Stimulated activated memory B cell treated with anti-CD40 and anti-IgM and Interleukin-4, amounts not matched to agents 10 μg/mL and 1 μg/mL and 100 μg/mL, for 72 hours (primary cell): ENCODE measurements around the gene TBL1XR1.
"Not testable (repeated sequence)": the region's sequence is repeated elsewhere in the genome, so short reads cannot be mapped to it uniquely, and the experiment has no call there.

Source experiments
- ATAC-seq: fragments of 150-1000 bp; cut with Tn5 transposase; 2 replicates; pipeline ENCODE4 v1.10.0; 2021
- H3K27ac Mint-ChIP-seq: one replicate; pipeline ENCODE4 v1.8.0; 2022; ENCODE audit warnings: mild to moderate bottlenecking, mixed read lengths
- H3K27me3 Mint-ChIP-seq: one replicate; pipeline ENCODE4 v1.8.0; 2022; ENCODE audit warnings: mixed read lengths
- H3K36me3 Mint-ChIP-seq: one replicate; pipeline ENCODE4 v1.8.0; 2022; ENCODE audit warnings: mixed read lengths
- H3K4me1 Mint-ChIP-seq: one replicate; pipeline ENCODE4 v1.8.0; 2022; ENCODE audit warnings: mixed read lengths
- H3K4me3 Mint-ChIP-seq: one replicate; pipeline ENCODE4 v1.8.0; 2022; ENCODE audit warnings: mild to moderate bottlenecking, moderate library complexity, mixed read lengths
- H3K9me3 Mint-ChIP-seq: one replicate; pipeline ENCODE4 v1.8.0; 2022; ENCODE audit warnings: mixed read lengths

The TBL1XR1 gene

GRCh38 chr3:177180506-177180905 is 16.8 kb downstream of the TBL1XR1 start:
- ATAC-seq, result no peak
- H3K27me3 Mint-ChIP-seq, result no peaks in the 10 kb centered on the region
- H3K4me3 Mint-ChIP-seq, result no peak overlapping the region
- H3K36me3 Mint-ChIP-seq, result peaks cover 35% of the 10 kb centered on the region
- H3K9me3 Mint-ChIP-seq, result peaks cover 3% of the 10 kb centered on the region
- peak overlapping the region; percentile 66 for H3K27ac Mint-ChIP-seq
- H3K4me1 Mint-ChIP-seq, result peaks cover 64% of the 10 kb centered on the region

GRCh38 chr3:177179281-177180067 is 17.8 kb downstream of the TBL1XR1 start:
- Mint-ChIP-seq H3K4me1 (peaks cover 60% of the 10 kb centered on the region), H3K4me3 (no peak overlapping the region), H3K9me3 (peaks cover 3% of the 10 kb centered on the region), H3K27me3 (no peaks in the 10 kb centered on the region), H3K36me3 (peaks cover 27% of the 10 kb centered on the region), H3K27ac (peak overlapping the region; percentile 66)
- no peak for ATAC-seq

GRCh38 chr3:177177749-177178221 is 19.5 kb downstream of the TBL1XR1 start:
- Mint-ChIP-seq H3K4me1 (peaks cover 69% of the 10 kb centered on the region), H3K27me3 (no peaks in the 10 kb centered on the region), H3K4me3 (no peak overlapping the region), H3K9me3 (peaks cover 3% of the 10 kb centered on the region), H3K36me3 (peaks cover 26% of the 10 kb centered on the region), H3K27ac (no peak overlapping the region)
- ATAC-seq, result no peak

- Mint-ChIP-seq H3K27ac (no peak overlapping the region), H3K4me1 (peaks cover 71% of the 10 kb centered on the region), H3K4me3 (no peak overlapping the region), H3K27me3 (no peaks in the 10 kb centered on the region), H3K36me3 (peaks cover 41% of the 10 kb centered on the region), H3K9me3 (peaks cover 3% of the 10 kb centered on the region)
- no peak for ATAC-seq
Measured at GRCh38 chr3:177174607-177175170, 22.6 kb downstream of the TBL1XR1 start.

GRCh38 chr3:177169936-177170722 is 27.2 kb downstream of the TBL1XR1 start:
- Mint-ChIP-seq H3K9me3 (peaks cover 3% of the 10 kb centered on the region), H3K27me3 (no peaks in the 10 kb centered on the region), H3K4me3 (no peak overlapping the region), H3K27ac (no peak overlapping the region), H3K4me1 (peaks cover 78% of the 10 kb centered on the region), H3K36me3 (peaks cover 54% of the 10 kb centered on the region)
- no peak for ATAC-seq

GRCh38 chr3:177168431-177168830 is 28.9 kb downstream of the TBL1XR1 start:
- Mint-ChIP-seq H3K27me3 (no peaks in the 10 kb centered on the region), H3K36me3 (peaks cover 70% of the 10 kb centered on the region), H3K4me1 (peaks cover 75% of the 10 kb centered on the region), H3K4me3 (no peak overlapping the region), H3K27ac (no peak overlapping the region), H3K9me3 (peaks cover 3% of the 10 kb centered on the region)
- no peak for ATAC-seq

GRCh38 chr3:177162742-177163141 is 34.5 kb downstream of the TBL1XR1 start:
- Mint-ChIP-seq H3K9me3 (peaks cover 3% of the 10 kb centered on the region), H3K27me3 (no peaks in the 10 kb centered on the region), H3K36me3 (peaks cover 64% of the 10 kb centered on the region), H3K27ac (no peak overlapping the region), H3K4me1 (peaks cover 58% of the 10 kb centered on the region), H3K4me3 (no peak overlapping the region)
- ATAC-seq, result no peak

GRCh38 chr3:177161603-177162002 is 35.7 kb downstream of the TBL1XR1 start:
- H3K4me3 Mint-ChIP-seq, ATAC-seq, H3K27me3 Mint-ChIP-seq, H3K9me3 Mint-ChIP-seq, H3K27ac Mint-ChIP-seq: not testable (repeated sequence)
- Mint-ChIP-seq H3K4me1 (peaks cover 54% of the 10 kb centered on the region), H3K36me3 (peaks cover 54% of the 10 kb centered on the region)

GRCh38 chr3:177158461-177158860 is 38.8 kb downstream of the TBL1XR1 start:
- Mint-ChIP-seq H3K9me3 (no peaks in the 10 kb centered on the region), H3K27ac (no peak overlapping the region), H3K27me3 (no peaks in the 10 kb centered on the region), H3K4me3 (no peak overlapping the region), H3K36me3 (peaks cover 33% of the 10 kb centered on the region), H3K4me1 (peaks cover 44% of the 10 kb centered on the region)
- no peak for ATAC-seq

- Mint-ChIP-seq H3K27ac (no peak overlapping the region), H3K27me3 (no peaks in the 10 kb centered on the region)
- no peak for ATAC-seq
Measured at GRCh38 chr3:177157492-177157891, 39.8 kb downstream of the TBL1XR1 start.

GRCh38 chr3:177154733-177155132 is 42.5 kb downstream of the TBL1XR1 start:
- Mint-ChIP-seq H3K4me1 (peaks cover 50% of the 10 kb centered on the region), H3K36me3 (peaks cover 7% of the 10 kb centered on the region), H3K27ac (no peak overlapping the region), H3K27me3 (no peaks in the 10 kb centered on the region), H3K9me3 (no peaks in the 10 kb centered on the region), H3K4me3 (no peak overlapping the region)
- no peak for ATAC-seq

More at GRCh38 chr3:177157492-177157891, 39.8 kb downstream of the TBL1XR1 start:
- no peak overlapping the region for H3K4me3 Mint-ChIP-seq
- peaks cover 42% of the 10 kb centered on the region for H3K4me1 Mint-ChIP-seq
- H3K9me3 Mint-ChIP-seq, result no peaks in the 10 kb centered on the region
- H3K36me3 Mint-ChIP-seq, result peaks cover 24% of the 10 kb centered on the region

GRCh38 chr3:177150970-177151627 is 46.2 kb downstream of the TBL1XR1 start:
- peaks cover 7% of the 10 kb centered on the region for H3K36me3 Mint-ChIP-seq
- H3K27me3 Mint-ChIP-seq, result no peaks in the 10 kb centered on the region
- no peak overlapping the region for H3K4me3 Mint-ChIP-seq
- no peak for ATAC-seq
- H3K27ac Mint-ChIP-seq, result peak overlapping the region; percentile 24
- H3K9me3 Mint-ChIP-seq, result no peaks in the 10 kb centered on the region
- H3K4me1 Mint-ChIP-seq, result peaks cover 54% of the 10 kb centered on the region

GRCh38 chr3:177150218-177150916 is 46.9 kb downstream of the TBL1XR1 start:
- H3K4me1 Mint-ChIP-seq, result peaks cover 61% of the 10 kb centered on the region
- no peak overlapping the region for H3K4me3 Mint-ChIP-seq
- no peak for ATAC-seq
- no peaks in the 10 kb centered on the region for H3K27me3 Mint-ChIP-seq
- no peaks in the 10 kb centered on the region for H3K9me3 Mint-ChIP-seq
- peaks cover 7% of the 10 kb centered on the region for H3K36me3 Mint-ChIP-seq
- peak overlapping the region; percentile 24 for H3K27ac Mint-ChIP-seq

GRCh38 chr3:177149106-177149505 is 48.2 kb downstream of the TBL1XR1 start:
- no peak for ATAC-seq
- Mint-ChIP-seq H3K36me3 (no peaks in the 10 kb centered on the region), H3K27me3 (no peaks in the 10 kb centered on the region), H3K9me3 (no peaks in the 10 kb centered on the region), H3K4me1 (peaks cover 61% of the 10 kb centered on the region), H3K4me3 (no peak overlapping the region), H3K27ac (no peak overlapping the region)
